ENCODE data around the gene MUSTN1. TPM values are rescaled to one million over a fixed set of nuclear protein-coding genes. Genes with fewer than 3 reads are reported as not detected.

The MUSTN1 gene
- total and polyA plus RNA-seq, 2 donors (not counting 3 experiments of a cell fraction or from before 2014, with no cell fraction given) = 1.1 to 2.2 TPM

DNA sequence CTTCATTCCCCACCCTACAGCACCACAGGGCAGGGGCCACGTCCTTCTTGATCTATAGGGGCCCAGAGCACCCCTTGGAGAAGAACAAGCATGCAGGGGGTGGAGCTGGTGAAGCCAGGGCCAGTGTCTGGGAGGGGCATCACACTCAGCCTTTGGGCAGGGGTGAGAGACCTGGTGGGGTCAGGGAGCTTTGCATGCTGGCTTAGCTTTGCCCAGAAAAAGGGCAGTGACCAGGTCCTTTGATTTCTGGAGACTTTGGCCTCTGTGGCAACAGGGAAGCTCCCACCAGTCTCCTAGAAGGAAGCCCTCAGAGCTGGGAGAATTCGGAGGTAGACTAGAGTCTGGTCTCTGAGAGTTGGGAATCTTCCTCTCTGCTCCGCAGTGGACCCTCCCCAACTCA, 5.3 kb downstream of the MUSTN1 start:
- no peaks in the 10 kb centered on the region for H3K9me1 ChIP-seq (replicated peaks; ENCODE audit: control insufficient read depth, extremely low read depth, insufficient read depth, low read length)
- no peak overlapping the region for H3K4me2 ChIP-seq (ENCODE audit: insufficient read depth, low read length)
- H3K9ac ChIP-seq (replicated peaks; ENCODE audit: extremely low read depth, insufficient read depth, low read length) = no peak overlapping the region
- ChIA-PET POLR2A (no interaction called here), CTCF (interaction anchor here (0.7 to 1.8 kb wide), 3 partner anchors 8 to 31 kb away, joined by 3 to 4 read pairs (median 3); no protein-coding TSS in a partner anchor)
- H3K4me1 ChIP-seq (ENCODE audit: control insufficient read depth, extremely low read depth, insufficient read depth, low read length) = peaks cover 6% of the 10 kb centered on the region
- H4K20me1 ChIP-seq (replicated peaks; ENCODE audit: control insufficient read depth, extremely low read depth, insufficient read depth, low read length) = no peaks in the 10 kb centered on the region
- no peaks in the 10 kb centered on the region for H3K79me2 ChIP-seq (ENCODE audit: control insufficient read depth, insufficient read depth, low read length)
- BruUV-seq (replicated peaks) = no TSS peak
- intact Hi-C loops (cut with micrococcal nuclease) = no loop called here
- dilution Hi-C loops (cut with MboI; ENCODE audit: extremely low pct_ligation_motif_present, low sequenced_read_pairs) = no loop called here
- H3K27me3 ChIP-seq (ENCODE audit: control insufficient read depth in 2 of 2, insufficient read depth in 2 of 2, low read length in 2 of 2) = no peaks in the 10 kb centered on the region
- no peaks in the 10 kb centered on the region for H3K9me3 ChIP-seq (replicated peaks; ENCODE audit: control insufficient read depth, insufficient read depth, low read length)
- H2AFZ ChIP-seq (ENCODE audit: low read depth, low read length) = no peak overlapping the region
- no peak overlapping the region for H3K27ac ChIP-seq (ENCODE audit: insufficient read depth, low read depth, low read length)
- TF ChIP-seq EZH2 (IDR thresholded peaks at IDR 0.05; ENCODE audit: borderline replicate concordance, low read depth, low read length, severe bottlenecking) = no peak
- TF ChIP-seq, protein P1, sequence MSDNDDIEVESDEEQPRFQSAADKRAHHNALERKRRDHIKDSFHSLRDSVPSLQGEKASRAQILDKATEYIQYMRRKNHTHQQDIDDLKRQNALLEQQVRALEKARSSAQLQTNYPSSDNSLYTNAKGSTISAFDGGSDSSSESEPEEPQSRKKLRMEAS (IDR thresholded peaks at IDR 0.05; ENCODE audit: insufficient read depth, insufficient read length) = no peak
- H3K4me3 ChIP-seq (replicated peaks in 1 of 3; ENCODE audit: insufficient read depth in 1 of 3, low read depth in 1 of 3, low read length in 3 of 3) = no peak overlapping the region
- FAIRE-seq = no peak
- H3K36me3 ChIP-seq (ENCODE audit: control insufficient read depth in 2 of 2, extremely low read depth in 1 of 2, insufficient read depth in 2 of 2, low read length in 2 of 2) = no peaks in the 10 kb centered on the region
- DNase-seq (ENCODE audit: low read depth, low spot score) = no peak

DNA sequence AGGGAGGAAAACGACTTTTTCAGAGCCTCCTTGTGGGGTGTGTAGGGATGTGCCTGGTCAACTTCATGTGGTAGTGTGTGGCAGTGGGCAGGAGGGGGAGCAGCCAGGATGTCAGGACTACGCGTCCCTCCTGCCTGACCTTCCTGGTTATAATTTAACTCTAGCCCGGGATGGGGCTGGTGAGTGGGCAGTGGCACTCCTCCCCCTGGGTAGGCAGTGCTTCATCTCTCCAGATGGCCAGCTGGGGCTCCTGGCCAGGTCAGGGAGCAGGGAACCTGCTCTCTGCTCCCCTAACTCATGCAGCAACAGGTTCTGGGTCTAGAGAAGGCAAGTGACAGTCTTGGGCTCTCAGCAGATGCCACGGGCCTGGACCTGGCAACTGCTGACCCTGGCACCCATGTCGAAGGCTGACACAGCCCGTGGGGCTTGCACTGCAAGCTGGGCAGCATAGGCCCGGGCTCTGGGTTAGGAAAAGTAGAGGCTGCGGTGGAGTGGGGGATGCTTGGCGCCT, 6.9 kb downstream of the MUSTN1 start:
- DNase-seq (ENCODE audit: low read depth, low spot score) (no peak), FAIRE-seq (no peak)
- intact Hi-C loops (cut with micrococcal nuclease) = no loop called here
- dilution Hi-C loops (cut with MboI; ENCODE audit: extremely low pct_ligation_motif_present, low sequenced_read_pairs) = no loop called here
- Histone ChIP-seq H3K9me3 (replicated peaks; ENCODE audit: control insufficient read depth, insufficient read depth, low read length) (no peaks in the 10 kb centered on the region), H3K4me2 (ENCODE audit: insufficient read depth, low read length) (no peak overlapping the region), H4K20me1 (replicated peaks; ENCODE audit: control insufficient read depth, extremely low read depth, insufficient read depth, low read length) (no peaks in the 10 kb centered on the region), H3K9ac (replicated peaks; ENCODE audit: extremely low read depth, insufficient read depth, low read length) (no peak overlapping the region), H2AFZ (ENCODE audit: low read depth, low read length) (no peak overlapping the region), H3K4me1 (ENCODE audit: control insufficient read depth, extremely low read depth, insufficient read depth, low read length) (peaks cover 6% of the 10 kb centered on the region), H3K36me3 (ENCODE audit: control insufficient read depth in 2 of 2, extremely low read depth in 1 of 2, insufficient read depth in 2 of 2, low read length in 2 of 2) (no peaks in the 10 kb centered on the region), H3K79me2 (ENCODE audit: control insufficient read depth, insufficient read depth, low read length) (no peaks in the 10 kb centered on the region), H3K9me1 (replicated peaks; ENCODE audit: control insufficient read depth, extremely low read depth, insufficient read depth, low read length) (no peaks in the 10 kb centered on the region), H3K27ac (ENCODE audit: insufficient read depth, low read depth, low read length) (no peak overlapping the region), H3K4me3 (replicated peaks in 1 of 3; ENCODE audit: insufficient read depth in 1 of 3, low read depth in 1 of 3, low read length in 3 of 3) (no peak overlapping the region), H3K27me3 (ENCODE audit: control insufficient read depth in 2 of 2, insufficient read depth in 2 of 2, low read length in 2 of 2) (no peaks in the 10 kb centered on the region)
- BruUV-seq (replicated peaks) = no TSS peak
- POLR2A ChIA-PET = no interaction called here
- CTCF ChIA-PET = interaction anchor here (1.8 to 2.9 kb wide), 2 partner anchors 9 to 12 kb away, joined by 4 to 11 read pairs; no protein-coding TSS in a partner anchor
- no peak for TF ChIP-seq MYC (IDR thresholded peaks at IDR 0.05; ENCODE audit: low read depth, low read length)
- TF ChIP-seq FOS (IDR thresholded peaks at IDR 0.05; ENCODE audit: borderline replicate concordance, insufficient read depth, low read length) = no peak
- TF ChIP-seq, protein P2, sequence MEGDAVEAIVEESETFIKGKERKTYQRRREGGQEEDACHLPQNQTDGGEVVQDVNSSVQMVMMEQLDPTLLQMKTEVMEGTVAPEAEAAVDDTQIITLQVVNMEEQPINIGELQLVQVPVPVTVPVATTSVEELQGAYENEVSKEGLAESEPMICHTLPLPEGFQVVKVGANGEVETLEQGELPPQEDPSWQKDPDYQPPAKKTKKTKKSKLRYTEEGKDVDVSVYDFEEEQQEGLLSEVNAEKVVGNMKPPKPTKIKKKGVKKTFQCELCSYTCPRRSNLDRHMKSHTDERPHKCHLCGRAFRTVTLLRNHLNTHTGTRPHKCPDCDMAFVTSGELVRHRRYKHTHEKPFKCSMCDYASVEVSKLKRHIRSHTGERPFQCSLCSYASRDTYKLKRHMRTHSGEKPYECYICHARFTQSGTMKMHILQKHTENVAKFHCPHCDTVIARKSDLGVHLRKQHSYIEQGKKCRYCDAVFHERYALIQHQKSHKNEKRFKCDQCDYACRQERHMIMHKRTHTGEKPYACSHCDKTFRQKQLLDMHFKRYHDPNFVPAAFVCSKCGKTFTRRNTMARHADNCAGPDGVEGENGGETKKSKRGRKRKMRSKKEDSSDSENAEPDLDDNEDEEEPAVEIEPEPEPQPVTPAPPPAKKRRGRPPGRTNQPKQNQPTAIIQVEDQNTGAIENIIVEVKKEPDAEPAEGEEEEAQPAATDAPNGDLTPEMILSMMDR (IDR thresholded peaks at IDR 0.05; ENCODE audit: extremely low read depth in 1 of 2, insufficient read depth in 1 of 2, low read depth in 1 of 2, low read length in 2 of 2) = no peak
- TF ChIP-seq GATA2 (IDR thresholded peaks at IDR 0.05; ENCODE audit: insufficient read depth, insufficient read length, low read depth, low read length) = no peak
- TF ChIP-seq, protein P1 (IDR thresholded peaks at IDR 0.05; ENCODE audit: insufficient read depth, insufficient read length) = no peak
- TF ChIP-seq POLR2AphosphoS5 (IDR thresholded peaks at IDR 0.05; ENCODE audit: insufficient read depth, low read depth, low read length) = no peak
- no peak for TF ChIP-seq EZH2 (IDR thresholded peaks at IDR 0.05; ENCODE audit: borderline replicate concordance, low read depth, low read length, severe bottlenecking)
- TF ChIP-seq POLR2A (IDR thresholded peaks at IDR 0.05; ENCODE audit: low read depth, low read length) = no peak
- TF ChIP-seq JUN (IDR thresholded peaks at IDR 0.05; ENCODE audit: borderline replicate concordance, insufficient read depth, insufficient read length, low read depth) = no peak
